ENCODE data around the gene ENPEP.

ENPEP gene

DNA sequence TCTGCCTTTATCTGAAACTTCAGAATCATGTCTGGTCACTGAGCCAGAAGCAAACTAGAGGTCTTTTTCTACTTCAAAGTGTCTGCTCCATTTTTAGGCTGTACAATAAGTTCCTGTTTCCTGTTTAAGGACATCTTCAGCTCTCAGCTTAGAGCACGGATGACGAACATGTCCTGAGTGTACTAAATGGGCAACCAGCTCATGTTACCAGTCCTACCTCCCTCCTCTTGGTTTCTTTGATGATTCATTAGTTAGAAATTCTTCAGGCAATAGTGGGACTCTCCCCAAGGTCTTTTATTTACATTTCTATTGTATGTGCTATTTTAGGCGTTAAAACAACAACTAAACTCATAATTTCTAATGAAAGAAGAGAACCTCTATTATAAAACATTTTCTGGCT lies 58.0 kb downstream of the ENPEP start:
- Histone ChIP-seq H3K9ac (ENCODE audit: low read length) (no peak overlapping the region), H2AFZ (ENCODE audit: low read depth, low read length, severe bottlenecking) (peak overlapping the region; percentile 48), H3K36me3 (ENCODE audit: low read length) (no peaks in the 10 kb centered on the region), H4K20me1 (ENCODE audit: low read depth, low read length) (no peaks in the 10 kb centered on the region), H3K4me3 (ENCODE audit: insufficient read depth, low read length, poor library complexity, severe bottlenecking) (no peak overlapping the region), H3K27ac (ENCODE audit: low read depth, low read length) (no peak overlapping the region), H3K4me2 (ENCODE audit: low read depth, low read length, poor library complexity, severe bottlenecking) (peak overlapping the region; percentile 47), H3K9me3 (ENCODE audit: insufficient read depth, low read length) (no peaks in the 10 kb centered on the region), H3K27me3 (ENCODE audit: low read length) (no peaks in the 10 kb centered on the region), H3F3A (ENCODE audit: insufficient read depth) (no peaks in the 10 kb centered on the region), H3K79me2 (ENCODE audit: insufficient read depth, low read length) (no peaks in the 10 kb centered on the region), H3K9me2 (replicated peaks; ENCODE audit: insufficient read depth, low read length) (no peaks in the 10 kb centered on the region)
- TF ChIP-seq, protein P1, sequence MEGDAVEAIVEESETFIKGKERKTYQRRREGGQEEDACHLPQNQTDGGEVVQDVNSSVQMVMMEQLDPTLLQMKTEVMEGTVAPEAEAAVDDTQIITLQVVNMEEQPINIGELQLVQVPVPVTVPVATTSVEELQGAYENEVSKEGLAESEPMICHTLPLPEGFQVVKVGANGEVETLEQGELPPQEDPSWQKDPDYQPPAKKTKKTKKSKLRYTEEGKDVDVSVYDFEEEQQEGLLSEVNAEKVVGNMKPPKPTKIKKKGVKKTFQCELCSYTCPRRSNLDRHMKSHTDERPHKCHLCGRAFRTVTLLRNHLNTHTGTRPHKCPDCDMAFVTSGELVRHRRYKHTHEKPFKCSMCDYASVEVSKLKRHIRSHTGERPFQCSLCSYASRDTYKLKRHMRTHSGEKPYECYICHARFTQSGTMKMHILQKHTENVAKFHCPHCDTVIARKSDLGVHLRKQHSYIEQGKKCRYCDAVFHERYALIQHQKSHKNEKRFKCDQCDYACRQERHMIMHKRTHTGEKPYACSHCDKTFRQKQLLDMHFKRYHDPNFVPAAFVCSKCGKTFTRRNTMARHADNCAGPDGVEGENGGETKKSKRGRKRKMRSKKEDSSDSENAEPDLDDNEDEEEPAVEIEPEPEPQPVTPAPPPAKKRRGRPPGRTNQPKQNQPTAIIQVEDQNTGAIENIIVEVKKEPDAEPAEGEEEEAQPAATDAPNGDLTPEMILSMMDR (IDR thresholded peaks at IDR 0.05; ENCODE audit: insufficient read depth, low read length, poor library complexity, severe bottlenecking): no peak
- no peak for TF ChIP-seq EZH2phosphoT487 (conservative IDR thresholded peaks at IDR 0.05; ENCODE audit: low read length)

GRCh38 chr4:110540581-110540980 lies 64.6 kb downstream of the ENPEP start:
- H2AFZ ChIP-seq (ENCODE audit: low read depth, low read length, severe bottlenecking): no peak overlapping the region
- H3K4me2 ChIP-seq (ENCODE audit: low read depth, low read length, poor library complexity, severe bottlenecking): no peak overlapping the region

DNA sequence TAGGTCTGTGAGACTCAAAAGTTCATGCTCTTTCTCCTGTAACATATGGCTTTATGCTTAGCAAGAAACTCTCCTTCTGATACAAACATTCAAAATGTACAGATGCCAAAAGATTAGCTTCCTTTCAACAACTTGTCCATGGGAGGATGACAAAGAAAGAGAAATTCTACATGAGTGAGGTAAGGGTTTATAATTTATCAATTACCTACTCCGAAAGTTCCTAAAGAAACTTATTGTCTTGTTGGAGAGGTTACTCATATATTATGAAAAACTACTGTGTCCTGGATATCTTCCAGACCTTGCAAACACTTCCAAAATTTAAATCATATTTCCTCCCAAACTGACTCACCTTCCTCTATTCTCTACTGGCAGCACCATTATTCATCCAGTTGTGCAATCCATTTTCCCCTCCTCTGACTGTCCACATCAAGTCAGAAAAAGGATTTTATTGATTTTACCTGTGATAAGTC lies 65.1 kb downstream of the ENPEP start:
- Histone ChIP-seq H3K9me3 (ENCODE audit: insufficient read depth, low read length) (no peaks in the 10 kb centered on the region), H2AFZ (ENCODE audit: low read depth, low read length, severe bottlenecking) (no peak overlapping the region), H3K27me3 (ENCODE audit: low read length) (no peaks in the 10 kb centered on the region), H3K36me3 (ENCODE audit: low read length) (no peaks in the 10 kb centered on the region), H3K4me3 (ENCODE audit: insufficient read depth, low read length, poor library complexity, severe bottlenecking) (no peak overlapping the region), H3K9me2 (replicated peaks; ENCODE audit: insufficient read depth, low read length) (no peaks in the 10 kb centered on the region), H3K79me2 (ENCODE audit: insufficient read depth, low read length) (no peaks in the 10 kb centered on the region), H3K4me2 (ENCODE audit: low read depth, low read length, poor library complexity, severe bottlenecking) (no peak overlapping the region), H3K27ac (ENCODE audit: low read depth, low read length) (no peak overlapping the region), H3F3A (ENCODE audit: insufficient read depth) (no peaks in the 10 kb centered on the region), H4K20me1 (ENCODE audit: low read depth, low read length) (no peaks in the 10 kb centered on the region), H3K9ac (ENCODE audit: low read length) (no peak overlapping the region)
- no peak for TF ChIP-seq EZH2phosphoT487 (conservative IDR thresholded peaks at IDR 0.05; ENCODE audit: low read length)
- TF ChIP-seq, protein P1 (IDR thresholded peaks at IDR 0.05; ENCODE audit: insufficient read depth, low read length, poor library complexity, severe bottlenecking): no peak

More at GRCh38 chr4:110540581-110540980, 64.6 kb downstream of the ENPEP start:
- no peak overlapping the region for H3K27ac ChIP-seq (ENCODE audit: low read depth, low read length)
- no peaks in the 10 kb centered on the region for H3K79me2 ChIP-seq (ENCODE audit: insufficient read depth, low read length)
- no peaks in the 10 kb centered on the region for H4K20me1 ChIP-seq (ENCODE audit: low read depth, low read length)
- TF ChIP-seq, protein P1 (IDR thresholded peaks at IDR 0.05; ENCODE audit: insufficient read depth, low read length, poor library complexity, severe bottlenecking): no peak
- no peak for TF ChIP-seq EZH2phosphoT487 (conservative IDR thresholded peaks at IDR 0.05; ENCODE audit: low read length)
- H3K4me3 ChIP-seq (ENCODE audit: insufficient read depth, low read length, poor library complexity, severe bottlenecking): no peak overlapping the region
- no peaks in the 10 kb centered on the region for H3F3A ChIP-seq (ENCODE audit: insufficient read depth)
- no peaks in the 10 kb centered on the region for H3K9me2 ChIP-seq (replicated peaks; ENCODE audit: insufficient read depth, low read length)
- no peaks in the 10 kb centered on the region for H3K36me3 ChIP-seq (ENCODE audit: low read length)
- H3K27me3 ChIP-seq (ENCODE audit: low read length): no peaks in the 10 kb centered on the region
- H3K9ac ChIP-seq (ENCODE audit: low read length): no peak overlapping the region
- H3K9me3 ChIP-seq (ENCODE audit: insufficient read depth, low read length): no peaks in the 10 kb centered on the region

All from SU-DHL-6 (cell line).